GM12873 (cell line): Measurements from ENCODE around the gene KCNS1.

Experiments used
- TF ChIP-seq, protein P1 (sequence below): IDR thresholded peaks from 2 replicates; pipeline ENCODE4 v1.5.1; 2012; ENCODE audit warnings: low read depth, mild to moderate bottlenecking, moderate library complexity, low read length, control low read depth; ENCODE audit not compliant: insufficient read depth; ENCODE audit errors: missing control alignments

KCNS1 gene

DNA sequence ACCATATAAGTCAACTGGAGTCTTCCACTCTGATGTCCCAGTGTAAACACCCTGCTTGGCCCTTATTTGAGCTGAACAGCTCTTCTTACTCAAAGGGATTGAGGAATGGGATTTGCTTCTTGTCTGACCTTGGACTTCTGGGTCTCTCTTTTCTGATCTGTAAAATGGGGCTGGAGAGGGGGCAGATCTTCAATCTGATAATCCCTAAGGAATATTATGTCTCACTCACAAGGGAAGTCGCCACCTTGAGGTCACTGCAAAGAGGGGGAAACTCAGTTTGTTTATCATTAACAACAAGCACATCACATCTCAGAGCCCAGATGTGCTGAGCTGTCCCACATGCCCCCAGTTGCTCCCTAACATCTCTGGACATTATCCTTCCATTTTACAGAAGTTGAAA lies 15.1 kb downstream of the KCNS1 start:
- TF ChIP-seq, protein P1, sequence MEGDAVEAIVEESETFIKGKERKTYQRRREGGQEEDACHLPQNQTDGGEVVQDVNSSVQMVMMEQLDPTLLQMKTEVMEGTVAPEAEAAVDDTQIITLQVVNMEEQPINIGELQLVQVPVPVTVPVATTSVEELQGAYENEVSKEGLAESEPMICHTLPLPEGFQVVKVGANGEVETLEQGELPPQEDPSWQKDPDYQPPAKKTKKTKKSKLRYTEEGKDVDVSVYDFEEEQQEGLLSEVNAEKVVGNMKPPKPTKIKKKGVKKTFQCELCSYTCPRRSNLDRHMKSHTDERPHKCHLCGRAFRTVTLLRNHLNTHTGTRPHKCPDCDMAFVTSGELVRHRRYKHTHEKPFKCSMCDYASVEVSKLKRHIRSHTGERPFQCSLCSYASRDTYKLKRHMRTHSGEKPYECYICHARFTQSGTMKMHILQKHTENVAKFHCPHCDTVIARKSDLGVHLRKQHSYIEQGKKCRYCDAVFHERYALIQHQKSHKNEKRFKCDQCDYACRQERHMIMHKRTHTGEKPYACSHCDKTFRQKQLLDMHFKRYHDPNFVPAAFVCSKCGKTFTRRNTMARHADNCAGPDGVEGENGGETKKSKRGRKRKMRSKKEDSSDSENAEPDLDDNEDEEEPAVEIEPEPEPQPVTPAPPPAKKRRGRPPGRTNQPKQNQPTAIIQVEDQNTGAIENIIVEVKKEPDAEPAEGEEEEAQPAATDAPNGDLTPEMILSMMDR = peak; percentile 2

DNA sequence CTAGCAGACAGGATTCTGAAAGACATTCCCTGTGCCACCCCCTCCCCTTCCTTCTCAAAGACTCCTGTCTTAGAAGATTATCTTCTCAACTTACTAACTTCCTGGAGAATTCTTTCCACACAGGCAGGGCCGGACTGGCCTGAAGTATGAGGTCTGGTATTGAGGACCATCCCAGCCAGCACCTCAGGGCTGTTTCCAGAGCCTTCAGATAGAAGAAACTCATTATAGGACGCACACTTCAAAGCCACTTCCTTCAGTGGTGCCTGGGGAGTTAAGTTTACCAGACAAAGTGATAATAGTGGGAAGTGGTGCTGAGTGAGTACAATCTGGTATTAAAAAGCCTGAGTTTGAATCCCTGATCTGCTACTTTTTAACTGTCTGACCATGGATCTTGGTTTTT lies 15.6 kb downstream of the KCNS1 start:
- TF ChIP-seq, protein P1 = no peak

DNA sequence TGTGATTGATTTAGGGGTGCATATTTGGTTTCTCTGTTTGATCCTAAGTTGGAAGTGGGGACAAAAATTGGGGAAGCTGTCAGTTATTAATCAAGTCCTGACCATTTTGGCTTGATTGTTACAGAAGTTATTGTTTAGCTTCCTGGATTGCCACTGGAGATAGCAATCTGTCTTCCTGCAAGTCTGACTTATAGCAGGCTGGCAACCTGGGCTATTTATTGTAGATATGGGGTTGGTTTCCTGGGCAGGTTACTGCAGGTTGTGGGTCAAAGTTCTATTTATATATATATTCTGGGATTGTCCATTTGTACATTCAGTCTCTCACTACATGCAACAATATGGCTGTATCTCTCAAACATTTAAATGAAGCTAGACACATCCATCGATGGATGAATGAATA lies 17.8 kb downstream of the KCNS1 start:
- TF ChIP-seq, protein P1 = no peak

DNA sequence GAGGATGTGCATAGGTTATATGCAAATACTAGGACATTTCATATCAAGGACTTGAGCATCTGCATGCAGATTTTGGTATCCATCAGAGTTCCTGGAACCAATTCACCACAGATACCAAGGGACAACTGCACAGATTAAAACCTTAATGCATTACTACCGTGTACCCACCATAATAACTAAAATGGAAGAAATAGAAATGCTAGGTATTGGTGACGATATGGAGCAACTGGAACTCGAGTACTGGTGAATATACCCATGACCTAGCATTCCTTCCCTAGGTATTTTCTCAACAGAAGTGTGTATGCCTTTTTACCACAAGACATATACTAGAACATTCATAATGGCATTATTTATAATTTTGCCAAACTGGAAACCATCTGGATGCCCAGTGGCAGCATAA lies 18.5 kb downstream of the KCNS1 start:
- TF ChIP-seq, protein P1 = no peak

DNA sequence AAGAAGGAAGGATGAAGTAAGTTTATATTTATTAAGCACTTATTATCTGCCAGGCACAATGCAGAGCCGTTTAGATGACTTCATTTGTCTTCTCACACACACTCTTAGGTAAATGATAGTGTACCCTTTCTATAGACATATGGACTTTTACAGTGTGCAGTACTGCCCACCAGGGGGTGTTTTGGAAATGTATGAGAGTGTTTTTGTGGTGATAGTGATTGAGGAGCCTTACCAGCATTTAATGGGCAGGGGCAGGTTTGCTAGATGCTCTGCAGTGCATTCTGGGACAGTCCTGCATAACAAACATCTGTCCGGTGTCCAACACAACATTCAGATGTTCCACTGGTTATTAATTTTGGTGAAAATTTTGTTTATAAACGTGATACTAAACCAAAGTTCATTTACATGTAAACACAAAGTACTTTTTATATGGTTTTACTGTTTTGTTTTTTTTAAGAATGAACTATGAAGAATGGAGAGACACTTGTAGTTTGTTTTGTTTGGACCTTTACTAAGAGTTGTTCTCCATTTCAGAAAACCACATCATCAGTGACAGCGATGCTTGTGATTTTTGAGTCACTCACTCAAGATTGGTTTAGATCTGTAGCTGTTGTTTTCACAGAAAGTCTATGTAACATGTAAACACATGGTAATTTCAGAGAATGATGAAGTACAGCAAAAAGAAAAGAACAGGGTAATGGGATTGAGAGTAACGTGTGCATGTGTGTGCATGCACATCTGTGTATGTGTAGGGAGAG lies 19.9 kb downstream of the KCNS1 start:
- TF ChIP-seq, protein P1 = peak; percentile 50

DNA sequence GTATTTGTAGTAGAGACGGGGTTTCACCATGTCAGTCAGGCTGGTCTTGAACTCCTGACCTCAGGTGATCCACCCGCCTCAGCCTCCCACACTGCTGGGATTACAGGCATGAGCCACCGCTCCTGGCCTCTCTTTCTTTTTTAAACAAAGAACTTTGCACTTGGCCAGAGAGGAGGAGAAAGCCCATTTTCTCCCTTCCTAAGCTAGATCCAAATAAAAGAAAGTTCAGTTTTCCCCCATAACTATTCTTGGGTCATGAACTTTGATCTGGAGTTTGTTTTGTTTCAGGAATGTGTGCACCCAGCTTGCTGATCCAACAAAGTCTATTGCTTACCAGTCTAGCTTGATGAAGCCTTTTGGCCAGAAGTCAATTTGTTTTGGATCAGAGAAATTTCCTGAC lies 23.4 kb downstream of the KCNS1 start:
- TF ChIP-seq, protein P1 = no peak

DNA sequence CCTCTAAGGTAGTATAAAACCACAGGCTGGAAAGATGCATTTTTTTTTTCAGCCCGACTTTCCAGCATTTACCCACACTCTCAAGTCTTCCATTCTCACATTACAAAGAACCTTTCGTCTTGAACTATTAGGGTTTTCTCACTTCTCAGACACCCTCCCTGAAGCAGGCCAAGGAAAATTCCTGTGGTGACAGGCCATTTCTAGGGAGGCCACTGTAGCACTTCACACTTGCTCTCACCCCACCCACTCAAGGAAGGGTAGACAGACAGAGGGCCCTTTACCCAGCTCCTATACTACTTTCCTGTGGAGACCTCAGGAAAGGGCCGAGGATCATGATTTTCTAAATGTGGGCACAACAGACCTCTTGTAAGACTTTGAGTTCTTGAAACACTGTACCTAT lies 27.7 kb downstream of the KCNS1 start:
- TF ChIP-seq, protein P1 = no peak
